ENCODE results near the gene FOXK1. TPM values are rescaled to one million over a fixed set of nuclear protein-coding genes. Genes with fewer than 3 reads are reported as not detected.

FOXK1 gene
- total RNA-seq: 10 to 100 TPM; 15.8 to 47.1 (median 18.0) TPM
- 10 to 100 TPM in 1 of 3 donors, 1 to 10 TPM in 2; 1.8 to 18.1 (median 3.0) TPM for polyA plus RNA-seq

- H3K4me3 ChIP-seq: peak within 1 kb of the TSS; percentile 76 to 98 (median 88)
- peaks cover 0 to 40% (median 30%) of the 10 kb centered on the region in 4 donors for H3K4me1 ChIP-seq
- DNase-seq: peak; percentile 88
- no peaks in the 10 kb centered on the region for H3K36me3 ChIP-seq
- TF ChIP-seq CTCF (IDR thresholded peaks at IDR 0.05) (no peak), POLR2A (IDR thresholded peaks at IDR 0.05) (peak in 1 of 2 donors; percentile 33), POLR2AphosphoS5 (IDR thresholded peaks at IDR 0.05) (peak in 2 of 4 donors; percentile 64 to 77), EP300 (IDR thresholded peaks at IDR 0.05) (no peak)
- no peaks in the 10 kb centered on the region for H3K27me3 ChIP-seq
- intact Hi-C loops (cut with DNase I): loop anchor here (1.0 to 5.0 kb wide), 4 partner anchors 40 to 73 kb away; no protein-coding TSS in a partner anchor
- H3K9me3 ChIP-seq: no peaks in the 10 kb centered on the region
- peak within 1 kb of the TSS; percentile 93 to 96 (median 94) for H3K27ac ChIP-seq
- WGBS, 2 donors: 1% methylated on average over 116 of the region's 116 CpGs
Observed at GRCh38 chr7:4681886-4682620, at the start of gene FOXK1. TSS of gene FOXK1 (plus strand) at chr7:4682295. CDS start at chr7:4682309, 14 bp downstream.

- DNase-seq: no peak
- intact Hi-C loops (cut with DNase I): no loop called here
- TF ChIP-seq EP300 (IDR thresholded peaks at IDR 0.05) (no peak), CTCF (IDR thresholded peaks at IDR 0.05) (no peak), POLR2AphosphoS5 (IDR thresholded peaks at IDR 0.05) (no peak), POLR2A (IDR thresholded peaks at IDR 0.05) (no peak)
- H3K4me3 ChIP-seq: no peak overlapping the region
- no peak overlapping the region for H3K27ac ChIP-seq
- H3K27me3 ChIP-seq: no peaks in the 10 kb centered on the region
- H3K36me3 ChIP-seq: no peaks in the 10 kb centered on the region
- 81 to 89% methylated on average over 3 of the region's 3 CpGs for whole genome bisulfite sequencing, 2 donors
- H3K4me1 ChIP-seq: peaks cover 0 to 14% (median 8%) of the 10 kb centered on the region in 4 donors
- H3K9me3 ChIP-seq: no peaks in the 10 kb centered on the region
Observed at GRCh38 chr7:4633012-4633411, 49.1 kb upstream of the FOXK1 start.

- Histone ChIP-seq H3K9me3 (no peaks in the 10 kb centered on the region), H3K4me1 (peaks cover 0 to 14% (median 8%) of the 10 kb centered on the region in 4 donors), H3K27ac (no peak overlapping the region), H3K36me3 (no peaks in the 10 kb centered on the region), H3K4me3 (no peak overlapping the region), H3K27me3 (no peaks in the 10 kb centered on the region)
- DNase-seq: no peak
- no peak for TF ChIP-seq POLR2A (IDR thresholded peaks at IDR 0.05)
- TF ChIP-seq EP300 (IDR thresholded peaks at IDR 0.05): no peak
- no peak for TF ChIP-seq CTCF (IDR thresholded peaks at IDR 0.05)
- WGBS, 2 donors: 70 to 84% methylated on average over 4 of the region's 4 CpGs
- intact Hi-C loops (cut with DNase I): no loop called here
Observed at GRCh38 chr7:4634166-4634565, 47.9 kb upstream of the FOXK1 start.

- Histone ChIP-seq H3K27me3 (no peaks in the 10 kb centered on the region), H3K27ac (no peak overlapping the region), H3K4me3 (no peak overlapping the region), H3K36me3 (no peaks in the 10 kb centered on the region), H3K9me3 (no peaks in the 10 kb centered on the region), H3K4me1 (peaks cover 2 to 13% (median 10%) of the 10 kb centered on the region in 4 donors)
- whole genome bisulfite sequencing, 2 donors: 76 to 82% methylated on average over 17 of the region's 17 CpGs
- intact Hi-C loops (cut with DNase I): no loop called here
- TF ChIP-seq CTCF (IDR thresholded peaks at IDR 0.05) (no peak), POLR2A (IDR thresholded peaks at IDR 0.05) (no peak)
- no peak for DNase-seq
Observed at GRCh38 chr7:4638781-4639575, 43.1 kb upstream of the FOXK1 start.

All from sigmoid colon (tissue), 7 donors.